Smooth muscle cell (in vitro differentiated cells): ENCODE data around the gene TMEM236. TPM values are rescaled to one million over a fixed set of nuclear protein-coding genes. Genes with fewer than 3 reads are reported as not detected.
"Not testable (repeated sequence)": the region's sequence is repeated elsewhere in the genome, so short reads cannot be mapped to it uniquely, and the experiment has no call there.

Source experiments
- DNase-seq: peaks from one replicate; lab custom pipeline; 2025; ENCODE audit not compliant: unreplicated experiment; lab: John Stamatoyannopoulos, UW
- H2AFZ ChIP-seq: fragments of 200-600 bp; sonication (generic); 2 replicates; pipeline ENCODE4 v1.6.0; 2016; ENCODE audit warnings: antibody characterized with exemption, low read depth, mild to moderate bottlenecking
- H3F3A ChIP-seq: fragments of 200-600 bp; sonication (generic); 2 replicates; pipeline ENCODE4 v1.6.0; 2017; ENCODE audit warnings: antibody characterized with exemption, low read depth
- H3K27ac ChIP-seq: fragments of 200-600 bp; sonication (generic); 2 replicates; pipeline ENCODE4 v1.5.1; 2016; ENCODE audit warnings: low read depth, mild to moderate bottlenecking
- H3K27me3 ChIP-seq: fragments of 200-600 bp; sonication (generic); 2 replicates; pipeline ENCODE4 v1.6.1; 2016; ENCODE audit warnings: low read depth, mild to moderate bottlenecking
- H3K36me3 ChIP-seq: fragments of 200-600 bp; sonication (generic); 2 replicates; pipeline ENCODE4 v1.5.1; 2016; ENCODE audit warnings: low read depth
- H3K4me1 ChIP-seq: fragments of 200-600 bp; sonication (generic); 2 replicates; pipeline ENCODE4 v1.5.1; 2016; ENCODE audit warnings: low read depth
- H3K4me2 ChIP-seq: fragments of 200-600 bp; sonication (generic); 2 replicates; pipeline ENCODE4 v1.6.0; 2016; ENCODE audit warnings: mild to moderate bottlenecking
- H3K4me3 ChIP-seq: fragments of 200-600 bp; sonication (generic); 2 replicates; pipeline ENCODE4 v1.5.1; 2016; ENCODE audit warnings: mild to moderate bottlenecking
- H3K79me2 ChIP-seq: fragments of 200-600 bp; sonication (generic); 2 replicates; pipeline ENCODE4 v1.6.0; 2016; ENCODE audit warnings: low read depth, mild to moderate bottlenecking
- H3K9ac ChIP-seq: fragments of 200-600 bp; sonication (generic); 2 replicates; pipeline ENCODE4 v1.6.0; 2016; ENCODE audit warnings: low read depth
- H3K9me3 ChIP-seq: fragments of 200-600 bp; sonication (generic); replicated peaks from 2 replicates; pipeline ENCODE4 v1.5.1; 2016; ENCODE audit warnings: low read depth
- H4K20me1 ChIP-seq: fragments of 200-600 bp; sonication (generic); 2 replicates; pipeline ENCODE4 v1.6.0; 2016; ENCODE audit warnings: low read depth
- CTCF ChIP-seq: fragments of 200-600 bp; sonication (generic); IDR thresholded peaks from 2 replicates; pipeline ENCODE4 v1.5.1; 2017; ENCODE audit warnings: borderline replicate concordance, mild to moderate bottlenecking, antibody characterized with exemption; ENCODE audit not compliant: insufficient read depth, poor library complexity, severe bottlenecking
- WGBS: methylation state at CpG from one replicate; pipeline ENCODE4 v1.1.7; 2016; ENCODE audit warnings: low lambda C conversion rate; 5-methylcytosine and 5-hydroxymethylcytosine counted together
- polyA plus RNA-seq: library from polyadenylated mRNA; unstranded; fragments of >200 nt; fragmentation: Nextera tagmentation; extraction: Ambion mirVana; gene quantifications from 2 replicates; pipeline ENCODE4 v1.2.1, GENCODE V29; 2016
- total RNA-seq: library from RNA; depleted of rRNA; stranded (reverse); fragments of >200 nt; gene quantifications from 2 replicates; pipeline ENCODE4 v1.2.3, GENCODE V29; 2014

The TMEM236 gene
- total and polyA plus RNA-seq, 2 experiments from 2014 or later = 0.09 TPM; not detected in 1

- no peak overlapping the region for H3K27ac ChIP-seq
- no peak for DNase-seq
- H3K4me2 ChIP-seq = no peak overlapping the region
- H2AFZ ChIP-seq = no peak overlapping the region
- TF ChIP-seq CTCF = no peak
- no peak overlapping the region for H3K4me3 ChIP-seq
- peaks cover 13% of the 10 kb centered on the region for H3K36me3 ChIP-seq
- no peak overlapping the region for H3K9ac ChIP-seq
- no peaks in the 10 kb centered on the region for H3F3A ChIP-seq
- H4K20me1 ChIP-seq = no peaks in the 10 kb centered on the region
- no peaks in the 10 kb centered on the region for H3K27me3 ChIP-seq
- H3K4me1 ChIP-seq = no peaks in the 10 kb centered on the region
- WGBS = 92% methylated on average over 4 of the region's 4 CpGs
- H3K79me2 ChIP-seq = no peaks in the 10 kb centered on the region
- no peaks in the 10 kb centered on the region for H3K9me3 ChIP-seq
These were observed 35.8 kb upstream of the TMEM236 start for GRCh38 chr10:17716161-17716560.

GRCh38 chr10:17722317-17723014 is 29.5 kb upstream of the TMEM236 start:
- H3K27me3 ChIP-seq, H3K27ac ChIP-seq, H3K36me3 ChIP-seq, H3K79me2 ChIP-seq, DNase-seq, H2AFZ ChIP-seq, H3K9me3 ChIP-seq, H3F3A ChIP-seq, H4K20me1 ChIP-seq, H3K4me2 ChIP-seq, H3K4me3 ChIP-seq, H3K9ac ChIP-seq, H3K4me1 ChIP-seq: not testable (repeated sequence)
- WGBS = 97% methylated on average over 24 of the region's 25 CpGs

GRCh38 chr10:17725703-17726102 is 26.3 kb upstream of the TMEM236 start:
- H2AFZ ChIP-seq = no peak overlapping the region
- H3F3A ChIP-seq = no peaks in the 10 kb centered on the region
- H3K27ac ChIP-seq = no peak overlapping the region
- DNase-seq = no peak
- no peaks in the 10 kb centered on the region for H3K4me1 ChIP-seq
- TF ChIP-seq CTCF = no peak
- no peaks in the 10 kb centered on the region for H3K36me3 ChIP-seq
- WGBS = 91% methylated on average over 7 of the region's 7 CpGs
- no peaks in the 10 kb centered on the region for H3K79me2 ChIP-seq
- H3K4me2 ChIP-seq = no peak overlapping the region
- H3K27me3 ChIP-seq = no peaks in the 10 kb centered on the region
- H3K9ac ChIP-seq = no peak overlapping the region
- H4K20me1 ChIP-seq = no peaks in the 10 kb centered on the region
- H3K4me3 ChIP-seq = no peak overlapping the region
- H3K9me3 ChIP-seq = no peaks in the 10 kb centered on the region

GRCh38 chr10:17729630-17730029 is 22.4 kb upstream of the TMEM236 start:
- WGBS = 87% methylated on average over 6 of the region's 6 CpGs

More at GRCh38 chr10:17729630-17730029, 22.4 kb upstream of the TMEM236 start:
- Histone ChIP-seq H4K20me1 (no peaks in the 10 kb centered on the region), H3K4me3 (no peak overlapping the region), H3K9ac (no peak overlapping the region), H3K27ac (no peak overlapping the region), H2AFZ (no peak overlapping the region), H3F3A (no peaks in the 10 kb centered on the region), H3K4me2 (no peak overlapping the region), H3K9me3 (no peaks in the 10 kb centered on the region), H3K79me2 (no peaks in the 10 kb centered on the region), H3K27me3 (no peaks in the 10 kb centered on the region), H3K4me1 (no peaks in the 10 kb centered on the region), H3K36me3 (no peaks in the 10 kb centered on the region)
- DNase-seq = no peak
- TF ChIP-seq CTCF = no peak
